ENCODE results near the gene EMC1.
"Not testable (repeated sequence)": the region's sequence is repeated elsewhere in the genome, so short reads cannot be mapped to it uniquely, and the experiment has no call there.

Gene EMC1

DNA sequence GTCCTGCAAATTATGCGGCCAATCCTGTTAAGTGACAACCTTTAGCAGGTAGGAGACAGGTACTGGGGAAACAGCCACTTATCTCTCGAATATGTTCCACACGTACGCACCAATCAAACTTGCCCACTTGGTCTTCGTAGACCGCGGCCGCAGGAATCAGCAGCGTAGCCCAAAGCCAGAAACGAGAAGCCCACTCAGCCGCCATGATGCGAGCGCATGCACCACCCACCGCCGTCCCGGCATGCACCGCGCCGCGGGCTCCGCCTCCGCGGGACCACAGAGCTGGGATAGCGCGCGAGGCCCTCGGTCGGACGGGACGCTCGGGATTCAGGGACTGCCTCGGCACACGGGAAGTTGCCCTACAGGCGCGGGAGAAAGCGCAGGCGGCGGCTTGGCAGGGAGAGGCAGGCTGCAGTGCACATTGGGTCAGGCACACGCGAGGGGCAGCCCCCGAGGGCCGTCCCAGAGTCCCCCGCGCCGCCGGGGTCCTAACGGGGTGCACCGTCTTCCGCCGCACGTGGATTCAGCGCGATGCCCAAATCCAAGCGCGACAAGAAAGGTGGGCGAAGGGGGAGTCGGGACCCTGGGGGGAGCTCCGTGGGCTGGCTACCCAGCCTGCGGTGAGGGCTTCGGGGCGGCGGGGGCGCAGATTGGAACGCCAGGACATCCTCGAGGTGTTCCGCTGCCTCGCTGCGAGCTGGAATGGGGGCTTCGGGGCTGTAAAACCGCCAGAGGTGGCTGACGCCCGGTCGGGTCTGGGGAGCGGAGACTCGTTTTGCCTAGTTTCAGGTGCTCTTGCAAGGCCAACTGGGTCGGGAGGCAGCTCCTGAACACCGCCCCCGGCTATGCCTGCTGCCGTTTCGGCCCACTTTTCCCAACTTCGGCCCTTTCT lies at the start of gene EMC1, which contains the start of gene MRTO4:
Gene EMC1 (minus strand): TSS at position 220 of the 892 bp plus-strand sequence. CDS start 15 bp downstream, at position 205.
Gene MRTO4 (plus strand): TSS at position 501 of the 892 bp plus-strand sequence. CDS start 31 bp downstream, at position 532.
- DNase-seq: peak in 55 of 56 donors; percentile 27 to 97 (median 83)

- no peak for DNase-seq
These were observed 48.9 kb upstream of the EMC1 start for GRCh38 chr1:19300211-19300610.

GRCh38 chr1:19294638-19295037 lies 43.3 kb upstream of the EMC1 start:
- DNase-seq: no peak

- DNase-seq: no peak
These were observed 37.9 kb upstream of the EMC1 start for GRCh38 chr1:19289244-19289643.

- peak in 29 of 56 donors; percentile 4 to 67 (median 31) for DNase-seq
These were observed 37.3 kb upstream of the EMC1 start, which contains the start of gene AKR7A3 for GRCh38 chr1:19288324-19289241. Gene AKR7A3, minus strand, starts transcription at chr1:19288770. Its CDS starts 61 bp downstream, at chr1:19288709.

- DNase-seq: no peak
These were observed 36.3 kb upstream of the EMC1 start for GRCh38 chr1:19287436-19288185.

GRCh38 chr1:19285807-19286206 lies 34.5 kb upstream of the EMC1 start:
- not testable (repeated sequence) for DNase-seq

- not testable (repeated sequence) for DNase-seq
These were observed 34.0 kb upstream of the EMC1 start for GRCh38 chr1:19285366-19285765.

DNA sequence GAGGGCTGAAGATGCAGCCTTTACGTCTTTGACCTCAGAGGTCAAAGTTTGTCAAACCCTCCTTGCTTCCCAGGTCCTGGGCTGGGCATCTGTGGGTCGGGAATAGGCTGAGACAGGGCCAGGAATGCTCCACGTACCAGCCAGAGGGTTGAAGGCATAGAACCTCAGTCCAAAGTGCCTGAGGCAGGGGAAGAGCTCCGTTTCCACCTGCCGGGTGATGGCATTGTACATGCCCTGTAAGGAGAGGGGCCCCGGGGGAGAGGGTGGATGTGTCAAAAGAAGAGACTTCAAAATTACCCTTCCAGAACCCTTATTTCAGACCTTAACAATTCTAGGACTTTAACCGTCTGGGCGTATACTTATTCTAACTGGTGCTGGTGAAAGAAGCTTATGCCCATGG lies 33.6 kb upstream of the EMC1 start:
- DNase-seq: no peak

DNA sequence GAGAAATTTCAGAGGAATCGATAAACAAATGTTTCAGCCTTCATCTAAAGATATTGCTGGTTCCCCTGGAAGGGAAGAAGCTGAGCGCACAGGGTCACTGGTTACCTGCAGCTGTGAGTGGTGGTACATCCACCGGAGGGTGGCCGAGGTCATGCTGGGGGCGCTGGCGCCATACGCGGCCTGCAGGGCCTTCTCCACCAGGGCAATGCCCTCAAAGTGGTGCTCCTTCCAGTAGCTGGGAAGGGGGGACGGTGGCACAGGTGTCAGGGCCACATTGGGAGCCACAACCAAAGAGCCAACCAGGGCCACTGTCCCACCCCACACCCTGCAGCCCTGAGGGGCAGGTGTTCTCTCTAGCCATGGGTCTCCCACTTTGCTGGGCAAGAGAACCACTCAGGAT lies 32.6 kb upstream of the EMC1 start:
- DNase-seq: no peak

DNA sequence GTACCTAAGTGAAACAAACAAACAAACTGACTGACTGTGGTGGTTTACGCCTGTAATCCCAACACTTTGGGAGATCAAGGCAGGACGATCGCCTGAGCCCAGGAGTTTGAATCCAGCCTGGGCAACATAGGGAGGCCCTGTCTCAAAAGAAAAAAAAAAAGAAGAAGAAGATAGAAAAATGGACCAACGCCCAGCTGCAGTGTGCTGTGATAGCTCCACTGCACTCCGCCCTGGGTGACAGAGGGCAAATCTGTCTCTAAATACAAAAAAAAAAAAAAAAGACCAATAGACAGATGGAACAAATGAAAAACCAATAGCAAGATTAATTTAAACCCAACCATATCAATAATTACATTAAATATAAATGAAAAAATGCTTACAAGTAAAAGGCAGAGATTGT lies 23.3 kb upstream of the EMC1 start:
- DNase-seq: no peak

DNA sequence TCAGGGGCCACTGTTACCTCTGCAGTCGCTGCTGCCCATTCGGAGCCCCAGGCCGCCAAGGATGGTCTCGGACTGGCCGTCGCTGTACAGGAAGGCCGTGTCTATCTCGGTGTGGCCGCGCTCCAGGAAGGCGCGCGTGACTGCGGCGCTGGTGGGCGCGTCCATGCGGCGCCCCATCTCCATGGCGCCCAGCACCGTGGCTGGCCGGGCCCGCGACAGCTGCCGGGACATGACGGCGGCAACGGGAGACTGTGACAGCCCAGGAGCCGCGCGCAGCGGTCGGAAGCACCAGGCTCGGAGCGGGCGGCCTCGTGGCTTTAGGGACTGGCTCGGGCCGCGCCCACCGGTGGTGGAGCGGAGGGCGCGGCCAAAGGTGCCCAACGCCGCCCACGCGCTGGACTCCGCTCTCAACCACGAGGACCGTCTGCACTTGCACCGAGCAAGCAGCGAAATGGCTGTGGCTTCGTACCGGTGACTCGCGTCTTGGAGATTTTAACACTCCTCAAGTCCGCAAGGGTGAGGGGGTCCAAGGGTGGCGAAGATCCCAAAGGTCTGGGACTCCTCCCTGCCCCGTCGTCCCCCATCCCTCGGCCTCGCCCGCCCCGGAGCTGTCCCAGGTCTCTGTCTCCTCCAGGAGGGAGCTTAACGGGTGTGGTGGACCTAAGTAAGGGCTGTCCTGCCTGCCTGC lies 22.7 kb upstream of the EMC1 start:
- DNase-seq: not testable (repeated sequence)

DNA sequence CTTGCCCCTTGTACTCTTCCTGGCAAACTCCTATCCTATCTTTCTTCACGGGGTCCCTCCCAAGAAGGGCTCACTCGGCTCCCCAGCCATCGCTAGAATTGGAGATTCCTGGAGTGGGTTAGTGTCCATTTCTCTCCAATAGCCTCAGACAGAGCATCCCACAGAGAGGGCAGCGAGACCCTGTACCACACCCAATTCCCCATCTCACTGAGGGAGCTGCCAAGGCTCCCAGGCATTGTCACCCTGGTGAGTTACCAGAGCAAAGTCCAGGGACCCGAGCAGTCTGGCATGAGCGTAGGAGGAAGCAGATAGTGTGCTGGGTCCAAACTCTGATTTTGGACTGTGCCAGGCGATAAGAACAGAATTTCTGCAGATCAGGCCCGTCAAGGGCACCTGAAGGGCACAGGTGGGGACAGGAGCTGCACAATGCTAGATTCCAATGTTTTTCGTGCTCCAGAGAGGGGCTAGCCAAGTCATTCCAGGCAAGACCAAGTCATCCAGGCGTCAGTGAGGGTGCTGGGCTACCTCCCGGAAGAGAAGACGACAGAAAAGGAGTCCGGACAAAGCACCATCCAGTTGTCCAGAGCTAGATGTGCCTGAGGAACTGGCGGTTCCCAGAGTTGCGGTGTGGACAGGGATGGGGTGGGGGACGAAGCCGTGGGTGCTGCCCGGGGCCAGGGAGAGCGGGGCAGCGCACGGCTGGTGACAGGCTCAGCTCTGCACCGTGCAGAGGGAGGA lies 22.0 kb upstream of the EMC1 start:
- no peak for DNase-seq

DNA sequence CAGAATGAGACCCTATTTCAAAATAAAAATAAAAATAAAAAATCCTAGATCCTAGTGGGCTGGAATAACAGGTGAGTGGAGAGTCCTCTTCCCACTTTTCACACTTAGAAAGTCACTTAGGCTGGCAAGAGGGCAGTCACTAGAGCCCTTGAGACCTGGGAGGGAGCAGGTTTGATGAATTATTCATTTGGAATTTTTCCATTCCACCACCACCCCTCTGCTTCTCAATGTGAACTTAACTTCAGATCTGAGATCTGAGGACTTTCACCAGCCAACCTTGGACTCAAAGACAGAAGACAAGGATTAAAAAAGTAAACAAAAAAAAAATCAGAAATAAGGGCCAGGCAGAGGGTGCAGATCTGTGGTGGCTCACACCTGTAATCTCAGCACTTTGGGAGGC lies 20.7 kb upstream of the EMC1 start:
- no peak for DNase-seq

DNA sequence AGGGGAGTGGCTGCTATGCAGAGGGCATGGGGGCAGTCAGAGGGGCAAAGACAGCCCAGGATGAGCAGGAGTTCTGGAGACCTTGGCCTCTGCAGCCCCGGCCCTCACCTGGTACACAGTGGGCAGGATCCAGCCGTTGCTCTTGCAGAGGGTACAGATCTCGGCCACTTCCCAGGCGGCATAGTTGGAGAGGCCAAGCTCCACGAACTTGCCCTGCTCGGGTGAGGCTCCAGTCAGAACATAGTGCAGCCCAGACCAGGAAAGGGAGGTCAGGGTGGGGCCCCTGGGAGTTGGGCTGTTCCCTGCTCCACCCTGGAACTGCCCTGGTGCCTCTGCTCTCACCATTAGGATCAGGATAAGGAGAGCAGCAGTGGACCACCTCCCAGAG lies 19.0 kb upstream of the EMC1 start:
- not testable (repeated sequence) for DNase-seq

- not testable (repeated sequence) for DNase-seq
These were observed 18.4 kb upstream of the EMC1 start for GRCh38 chr1:19269427-19270342.

- no peak for DNase-seq
These were observed 17.1 kb upstream of the EMC1 start for GRCh38 chr1:19268445-19268844.

GRCh38 chr1:19262744-19263143 lies 11.4 kb upstream of the EMC1 start:
- no peak for DNase-seq

DNA sequence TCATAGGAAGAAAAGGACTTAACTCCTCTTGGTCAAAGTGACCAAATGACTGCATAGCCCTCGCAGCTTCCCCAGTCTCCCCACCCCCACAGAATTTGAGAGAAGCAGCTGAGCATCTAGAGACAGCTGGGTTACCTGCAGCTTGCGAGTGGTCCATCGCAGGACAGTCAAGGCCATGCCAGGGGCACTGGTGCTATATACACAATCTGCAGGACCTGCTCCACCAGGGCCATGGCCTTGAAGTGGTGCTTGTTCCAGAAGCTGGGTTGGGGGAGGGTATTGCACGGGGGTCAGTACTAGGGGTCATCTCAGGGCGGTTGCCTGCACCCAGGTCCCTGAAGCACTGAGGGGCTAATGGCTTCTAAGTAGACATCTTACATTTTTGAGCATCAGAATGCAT lies 10.7 kb upstream of the EMC1 start:
- no peak for DNase-seq

Measured in amygdala (tissue), 56 donors.